DND-41 (cell line): ENCODE results near the gene TCEA3.

Experiments
- ATAC-seq: fragments of 200-7000 bp; cut with Tn5 transposase; 3 replicates; pipeline ENCODE4 v1.9.1; 2021; ENCODE audit warnings: low read depth; ENCODE audit not compliant: insufficient read depth
- DNase-seq: peaks from one replicate; pipeline ENCODE4 v3.0.0-alpha.2; 2020
- H2AFZ ChIP-seq: 2 replicates; pipeline ENCODE4 v1.6.0; 2012; ENCODE audit warnings: low read depth, low read length
- H3K27ac ChIP-seq: 2 replicates; pipeline ENCODE4 v1.5.1; 2012; ENCODE audit warnings: low read length, inconsistent platforms
- H3K27me3 ChIP-seq: fragments of 200-600 bp; sonication (generic); 2 replicates; pipeline ENCODE4 v1.6.0; 2012; ENCODE audit warnings: low read length, mild to moderate bottlenecking, inconsistent platforms; ENCODE audit not compliant: insufficient read depth, poor library complexity
- H3K36me3 ChIP-seq: 2 replicates; pipeline ENCODE4 v1.5.1; 2012; ENCODE audit warnings: low read length, inconsistent platforms; ENCODE audit not compliant: insufficient read depth
- H3K4me1 ChIP-seq: 2 replicates; pipeline ENCODE4 v1.5.1; 2012; ENCODE audit warnings: mild to moderate bottlenecking, low read length; ENCODE audit not compliant: insufficient read depth
- H3K4me2 ChIP-seq: 2 replicates; pipeline ENCODE4 v1.6.0; 2012; ENCODE audit warnings: mild to moderate bottlenecking, moderate library complexity, low read length, inconsistent platforms; ENCODE audit not compliant: insufficient read depth
- H3K4me3 ChIP-seq, 2 experiments: fragments of 200-600 bp in 1 of 2; shearing (Covaris generic) in 1 of 2; 2 replicates each; pipeline ENCODE4 v1.5.1; 2012 to 2016; ENCODE audit warnings: inconsistent platforms in 2 of 2, low read length in 2 of 2, mild to moderate bottlenecking in 2 of 2, low read depth in 1 of 2, moderate library complexity in 1 of 2
- H3K79me2 ChIP-seq: 2 replicates; pipeline ENCODE4 v1.6.0; 2012; ENCODE audit warnings: low read length, inconsistent platforms; ENCODE audit not compliant: insufficient read depth
- H3K9ac ChIP-seq: 2 replicates; pipeline ENCODE4 v1.6.0; 2012; ENCODE audit warnings: low read depth, mild to moderate bottlenecking, inconsistent platforms, low read length, moderate library complexity
- H3K9me3 ChIP-seq: 2 replicates; pipeline ENCODE4 v1.5.1; 2012; ENCODE audit warnings: low read length, moderate library complexity, mild to moderate bottlenecking, inconsistent platforms; ENCODE audit not compliant: insufficient read depth, severe bottlenecking
- H4K20me1 ChIP-seq: 2 replicates; pipeline ENCODE4 v1.6.0; 2012; ENCODE audit warnings: low read length; ENCODE audit not compliant: insufficient read depth
- CTCF ChIP-seq: IDR thresholded peaks from 2 replicates; pipeline ENCODE4 v1.5.1; 2012; ENCODE audit warnings: borderline replicate concordance, low read length, moderate library complexity, mild to moderate bottlenecking; ENCODE audit not compliant: poor library complexity, severe bottlenecking; ENCODE audit errors: extremely low read depth
- EZH2 ChIP-seq: IDR thresholded peaks from 3 replicates; pipeline ENCODE4 v1.6.1; 2012; ENCODE audit warnings: borderline replicate concordance, low read depth, mild to moderate bottlenecking, moderate library complexity, low read length, inconsistent platforms; ENCODE audit not compliant: severe bottlenecking

TCEA3 gene

DNA sequence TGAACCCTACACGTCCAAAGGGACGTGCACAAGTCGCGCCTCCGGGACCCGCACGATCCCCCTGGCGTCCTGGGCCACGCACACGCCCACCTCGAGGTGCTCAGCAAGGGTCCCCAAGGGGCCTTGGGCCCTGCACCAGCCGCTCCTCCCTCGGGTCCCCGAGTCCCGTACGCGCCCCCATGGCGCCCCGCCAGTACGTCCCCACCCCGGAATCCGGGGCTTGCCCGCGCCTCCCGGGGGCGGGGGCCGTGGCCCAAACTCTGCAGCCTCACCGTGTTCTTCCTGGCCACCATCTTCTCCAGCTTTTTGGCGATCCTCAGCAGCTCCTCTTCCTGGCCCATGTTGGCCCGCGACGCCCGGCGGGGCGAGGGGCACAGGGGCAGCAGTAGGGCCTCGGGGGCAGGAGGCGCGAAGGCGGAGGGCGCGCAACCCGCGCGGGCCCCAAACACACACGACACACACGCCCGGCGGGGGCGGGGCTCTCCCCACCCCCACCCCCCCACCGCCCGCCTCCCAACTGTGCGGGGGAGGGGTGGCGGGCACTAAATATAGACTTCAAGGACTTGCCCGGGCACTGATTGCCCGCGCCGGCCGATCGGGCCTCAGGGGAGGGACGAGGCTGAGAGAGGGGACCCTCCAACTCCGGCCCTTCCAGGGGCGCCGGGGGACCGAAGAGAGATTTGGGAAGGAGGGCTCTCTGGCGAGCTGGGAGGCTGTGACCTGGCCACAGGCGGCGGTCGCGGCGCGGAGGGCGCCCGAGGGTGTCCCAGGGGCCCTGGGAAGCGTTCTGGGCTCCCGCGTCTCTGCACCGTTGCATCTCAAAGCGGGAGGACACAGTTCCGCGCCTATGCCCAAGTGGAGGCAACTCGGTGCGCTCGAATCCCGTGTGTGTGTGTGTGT is at the start of gene TCEA3:
Gene TCEA3 (minus strand): TSS at position 456 of the 900 bp plus-strand sequence. CDS start 115 bp downstream, at position 341.
- peaks cover 25% of the 10 kb centered on the region for H3K27me3 ChIP-seq
- no peaks in the 10 kb centered on the region for H3K4me1 ChIP-seq
- H3K9me3 ChIP-seq, result no peaks in the 10 kb centered on the region
- no peaks in the 10 kb centered on the region for H3K36me3 ChIP-seq
- no peak within 1 kb of the TSS for H3K4me3 ChIP-seq
- no peak within 1 kb of the TSS for H2AFZ ChIP-seq
- DNase-seq (no peak), ATAC-seq (no peak)
- H3K4me2 ChIP-seq, result no peak within 1 kb of the TSS
- TF ChIP-seq CTCF (no peak), EZH2 (no peak)
- no peaks in the 10 kb centered on the region for H4K20me1 ChIP-seq
- no peaks in the 10 kb centered on the region for H3K79me2 ChIP-seq
- no peak within 1 kb of the TSS for H3K27ac ChIP-seq
- no peak within 1 kb of the TSS for H3K9ac ChIP-seq

DNA sequence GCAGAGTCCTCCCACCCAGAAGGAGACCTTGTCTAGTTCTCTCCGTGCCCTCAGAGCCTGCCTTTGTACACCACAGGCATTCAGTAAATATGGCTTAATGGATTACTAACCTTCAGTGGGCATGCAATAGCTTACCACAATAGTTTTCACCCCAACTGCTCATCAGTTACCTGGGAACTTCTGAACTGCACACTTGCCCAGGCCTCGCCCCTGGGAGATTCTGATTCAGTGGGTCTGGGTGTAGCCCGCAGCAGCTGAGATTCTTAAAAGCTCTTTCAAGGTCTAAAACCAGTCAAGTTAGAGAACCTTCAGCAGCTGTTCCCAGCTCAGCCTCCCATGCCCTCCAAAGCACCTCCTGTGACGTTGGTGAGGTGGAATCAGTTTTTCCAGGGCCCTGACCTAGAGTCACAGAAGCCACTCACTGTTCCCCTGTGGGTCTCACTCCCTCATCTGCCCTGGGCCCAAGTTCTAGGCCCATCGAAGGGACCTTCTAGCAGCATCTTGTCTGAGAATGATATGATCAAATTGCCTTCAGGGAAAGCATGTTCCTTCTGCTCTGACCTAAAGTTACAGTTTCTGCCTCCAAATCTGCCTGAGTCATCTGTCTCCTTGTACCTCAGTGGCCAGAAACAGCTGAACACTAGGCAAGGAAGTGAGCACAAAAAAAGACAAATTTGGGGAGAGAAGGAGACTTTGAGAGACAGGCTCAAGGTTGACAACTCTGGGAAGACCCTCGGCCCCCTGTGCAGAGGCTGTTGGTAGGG is 48.7 kb upstream of the TCEA3 start:
- no peak overlapping the region for H3K9ac ChIP-seq
- no peaks in the 10 kb centered on the region for H3K4me1 ChIP-seq
- no peak overlapping the region for H3K4me3 ChIP-seq
- no peaks in the 10 kb centered on the region; the same call in 1 of the 2 replicates for H4K20me1 ChIP-seq
- ATAC-seq (no peak), DNase-seq (no peak)
- no peaks in the 10 kb centered on the region for H3K79me2 ChIP-seq
- no peak overlapping the region for H3K4me2 ChIP-seq
- H3K36me3 ChIP-seq, result no peaks in the 10 kb centered on the region
- H3K9me3 ChIP-seq, result no peaks in the 10 kb centered on the region
- TF ChIP-seq EZH2, result no peak
- no peak for TF ChIP-seq CTCF
- peaks cover 17% of the 10 kb centered on the region for H3K27me3 ChIP-seq
- no peak overlapping the region for H2AFZ ChIP-seq
- no peak overlapping the region for H3K27ac ChIP-seq

GRCh38 chr1:23472351-23473036 is 47.9 kb upstream of the TCEA3 start:
- Histone ChIP-seq H3K36me3 (no peaks in the 10 kb centered on the region), H3K9me3 (no peaks in the 10 kb centered on the region), H3K27me3 (peaks cover 17% of the 10 kb centered on the region), H3K27ac (no peak overlapping the region), H3K79me2 (no peaks in the 10 kb centered on the region), H4K20me1 (no peaks in the 10 kb centered on the region; the same call in 1 of the 2 replicates), H2AFZ (no peak overlapping the region), H3K4me3 (no peak overlapping the region), H3K4me1 (no peaks in the 10 kb centered on the region), H3K9ac (no peak overlapping the region), H3K4me2 (no peak overlapping the region)
- DNase-seq, result no peak
- ATAC-seq, result no peak
- no peak for TF ChIP-seq EZH2
- TF ChIP-seq CTCF, result no peak
